GM13976 (cell line): Measurements from ENCODE around the gene FADS2.

Source experiments
- DNase-seq: peaks from one replicate; pipeline ENCODE4 v3.0.0; 2012; ENCODE audit warnings: low spot score
- in situ Hi-C: fragments of 300-500 bp; cut with MboI; formaldehyde crosslinking; loops from one replicate; pipeline ENCODE4 v1.12.0; 2022; ENCODE audit warnings: low sequenced_read_pairs, mixed read lengths, inconsistent platforms; ENCODE audit not compliant: unreplicated experiment
- TF ChIP-seq, protein P1 (sequence below): IDR thresholded peaks from 2 replicates; pipeline ENCODE4 v1.5.1; 2012; ENCODE audit warnings: borderline replicate concordance, mild to moderate bottlenecking; ENCODE audit not compliant: insufficient read depth; ENCODE audit errors: extremely low read depth, missing control alignments, control extremely low read depth

FADS2 gene

DNA sequence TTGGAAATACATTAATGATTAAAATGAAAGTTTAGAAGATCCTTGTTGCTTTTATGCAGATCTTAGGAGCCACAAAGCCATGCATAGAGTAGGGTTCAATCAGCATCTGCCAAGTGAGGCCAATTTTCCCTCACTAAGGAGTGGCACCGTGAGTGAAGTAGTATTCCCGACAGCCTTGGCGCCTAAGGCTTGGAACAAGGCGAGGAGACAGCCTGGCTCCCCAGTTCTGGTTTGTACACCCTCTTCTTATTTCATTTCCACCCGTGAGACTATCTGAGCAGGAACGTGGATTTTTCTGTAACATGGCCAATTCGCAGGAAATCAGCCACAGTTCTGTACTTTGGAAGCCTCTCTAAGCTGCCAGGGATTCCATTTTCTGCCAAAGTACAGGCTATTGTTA is 22.6 kb downstream of the FADS2 start:
- TF ChIP-seq, protein P1, sequence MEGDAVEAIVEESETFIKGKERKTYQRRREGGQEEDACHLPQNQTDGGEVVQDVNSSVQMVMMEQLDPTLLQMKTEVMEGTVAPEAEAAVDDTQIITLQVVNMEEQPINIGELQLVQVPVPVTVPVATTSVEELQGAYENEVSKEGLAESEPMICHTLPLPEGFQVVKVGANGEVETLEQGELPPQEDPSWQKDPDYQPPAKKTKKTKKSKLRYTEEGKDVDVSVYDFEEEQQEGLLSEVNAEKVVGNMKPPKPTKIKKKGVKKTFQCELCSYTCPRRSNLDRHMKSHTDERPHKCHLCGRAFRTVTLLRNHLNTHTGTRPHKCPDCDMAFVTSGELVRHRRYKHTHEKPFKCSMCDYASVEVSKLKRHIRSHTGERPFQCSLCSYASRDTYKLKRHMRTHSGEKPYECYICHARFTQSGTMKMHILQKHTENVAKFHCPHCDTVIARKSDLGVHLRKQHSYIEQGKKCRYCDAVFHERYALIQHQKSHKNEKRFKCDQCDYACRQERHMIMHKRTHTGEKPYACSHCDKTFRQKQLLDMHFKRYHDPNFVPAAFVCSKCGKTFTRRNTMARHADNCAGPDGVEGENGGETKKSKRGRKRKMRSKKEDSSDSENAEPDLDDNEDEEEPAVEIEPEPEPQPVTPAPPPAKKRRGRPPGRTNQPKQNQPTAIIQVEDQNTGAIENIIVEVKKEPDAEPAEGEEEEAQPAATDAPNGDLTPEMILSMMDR, result no peak

DNA sequence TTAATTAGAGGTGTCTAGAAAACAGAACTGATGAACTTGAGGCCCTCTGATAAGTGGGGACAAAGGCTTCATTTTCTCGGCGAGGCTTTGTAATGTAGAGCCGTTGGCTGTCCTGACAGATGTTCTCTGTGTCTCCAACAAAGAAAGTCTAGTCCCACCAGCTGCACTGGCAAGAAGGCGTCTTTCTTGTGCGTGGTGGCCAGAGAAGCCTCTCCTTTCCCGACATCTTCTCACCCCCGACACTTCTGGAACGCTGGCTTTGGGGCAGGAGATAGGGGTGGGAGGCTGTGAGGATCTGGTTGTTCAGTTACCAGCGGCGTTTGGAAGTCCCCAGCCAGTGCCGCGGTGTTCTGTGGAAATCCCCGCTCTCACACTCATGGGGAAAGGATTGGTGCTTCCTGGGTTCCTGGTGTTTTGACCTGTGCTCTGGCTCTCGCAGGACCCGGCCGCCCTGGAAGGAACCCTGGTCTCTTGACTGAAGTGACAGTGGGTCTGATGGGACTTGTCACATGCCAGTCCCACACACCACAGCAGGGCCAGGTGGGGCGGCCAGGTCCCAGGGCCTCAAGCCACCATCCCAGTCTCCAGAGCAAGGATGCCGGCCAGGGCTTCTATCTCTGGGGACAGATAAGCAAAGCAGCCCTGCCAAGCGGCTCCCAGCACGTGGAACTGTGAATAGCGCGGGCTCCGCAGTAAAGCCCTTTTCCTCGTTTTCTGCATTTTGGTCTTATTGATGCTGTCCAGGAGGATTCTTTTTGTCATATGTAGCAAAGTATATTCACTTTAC is 23.2 kb downstream of the FADS2 start:
- in situ Hi-C loops, result no loop called here
- TF ChIP-seq, protein P1, result no peak
- DNase-seq, result no peak

More for the DNA sequence above, 22.6 kb downstream of the FADS2 start:
- DNase-seq, result no peak
- in situ Hi-C loops, result no loop called here

DNA sequence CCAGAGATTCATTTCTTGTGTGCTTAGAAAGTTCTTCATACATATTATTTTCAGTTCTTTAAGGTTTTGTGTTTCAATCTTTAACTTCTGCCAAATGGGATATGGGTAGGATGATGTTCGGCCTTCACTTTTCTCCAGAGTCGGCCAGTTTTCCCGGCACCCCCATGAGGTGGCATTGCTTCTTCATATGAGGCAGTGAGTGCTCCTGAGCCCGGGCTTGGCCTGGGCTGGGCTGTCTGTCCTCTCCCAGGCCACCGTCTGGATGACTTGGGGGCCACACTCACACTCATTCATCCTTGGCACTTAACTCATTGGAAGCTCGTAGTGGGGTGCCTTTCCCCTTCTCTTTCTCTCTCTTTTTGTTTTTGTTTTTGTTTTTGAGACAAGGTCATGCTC is 23.8 kb downstream of the FADS2 start:
- TF ChIP-seq, protein P1, result no peak
- no peak for DNase-seq
- in situ Hi-C loops, result no loop called here

DNA sequence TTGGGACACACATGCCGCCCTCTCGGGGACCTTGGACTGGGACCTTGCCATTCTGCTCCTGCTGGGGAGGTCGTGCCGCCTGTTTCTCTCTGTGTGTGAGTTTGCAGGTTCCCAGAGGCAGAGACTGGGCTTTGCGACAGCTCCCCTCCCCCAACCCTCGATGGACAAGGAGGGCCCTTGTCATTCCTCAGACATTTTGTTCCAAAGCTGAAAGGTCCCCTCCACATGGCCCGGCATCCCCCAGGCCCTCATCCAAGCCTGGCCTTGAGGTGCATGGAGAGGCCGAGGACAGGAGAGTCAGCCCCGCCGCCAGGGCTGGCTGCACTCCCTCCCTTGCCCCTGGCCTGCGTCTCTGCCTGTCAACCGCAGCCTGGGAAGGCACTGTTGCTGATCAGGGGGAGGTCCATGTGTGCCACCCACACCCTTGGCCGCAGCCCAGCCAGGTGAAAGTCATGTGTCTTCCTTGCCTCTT is 25.6 kb downstream of the FADS2 start:
- in situ Hi-C loops, result no loop called here
- TF ChIP-seq, protein P1, result no peak
- DNase-seq, result no peak

DNA sequence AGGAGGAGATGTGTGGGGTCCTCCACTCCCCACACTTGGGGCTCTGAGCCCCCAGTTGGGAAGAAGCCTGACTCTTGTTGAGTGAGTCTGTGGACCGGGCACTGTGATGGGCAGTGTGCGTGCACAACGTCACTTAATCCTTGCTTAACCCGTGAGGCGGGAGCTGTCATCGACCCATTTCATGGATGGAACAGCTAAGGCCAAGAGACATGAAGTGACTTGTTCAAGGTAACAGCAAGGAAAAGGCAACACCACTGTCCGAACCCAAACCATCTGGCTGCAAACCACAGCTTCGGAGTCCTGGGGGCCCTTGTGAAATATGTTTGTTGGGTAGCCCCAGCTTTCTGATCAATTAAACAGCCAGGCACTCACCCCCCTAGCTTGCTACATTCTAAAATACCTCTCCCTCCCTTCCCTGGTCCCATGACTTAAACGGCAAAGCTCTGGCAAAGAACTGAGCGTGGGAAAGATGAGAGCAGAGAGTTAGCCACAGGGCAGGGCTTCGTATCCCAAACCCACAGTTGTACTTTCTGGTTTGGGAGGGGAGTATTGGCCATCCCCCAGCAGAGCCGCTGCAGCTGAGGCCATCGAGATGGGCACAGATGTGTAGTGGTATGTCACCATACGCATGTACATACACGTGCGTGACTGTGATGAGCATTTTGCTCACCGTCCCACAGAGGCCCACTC is 26.3 kb downstream of the FADS2 start:
- TF ChIP-seq, protein P1, result no peak
- DNase-seq, result no peak
- in situ Hi-C loops, result no loop called here

DNA sequence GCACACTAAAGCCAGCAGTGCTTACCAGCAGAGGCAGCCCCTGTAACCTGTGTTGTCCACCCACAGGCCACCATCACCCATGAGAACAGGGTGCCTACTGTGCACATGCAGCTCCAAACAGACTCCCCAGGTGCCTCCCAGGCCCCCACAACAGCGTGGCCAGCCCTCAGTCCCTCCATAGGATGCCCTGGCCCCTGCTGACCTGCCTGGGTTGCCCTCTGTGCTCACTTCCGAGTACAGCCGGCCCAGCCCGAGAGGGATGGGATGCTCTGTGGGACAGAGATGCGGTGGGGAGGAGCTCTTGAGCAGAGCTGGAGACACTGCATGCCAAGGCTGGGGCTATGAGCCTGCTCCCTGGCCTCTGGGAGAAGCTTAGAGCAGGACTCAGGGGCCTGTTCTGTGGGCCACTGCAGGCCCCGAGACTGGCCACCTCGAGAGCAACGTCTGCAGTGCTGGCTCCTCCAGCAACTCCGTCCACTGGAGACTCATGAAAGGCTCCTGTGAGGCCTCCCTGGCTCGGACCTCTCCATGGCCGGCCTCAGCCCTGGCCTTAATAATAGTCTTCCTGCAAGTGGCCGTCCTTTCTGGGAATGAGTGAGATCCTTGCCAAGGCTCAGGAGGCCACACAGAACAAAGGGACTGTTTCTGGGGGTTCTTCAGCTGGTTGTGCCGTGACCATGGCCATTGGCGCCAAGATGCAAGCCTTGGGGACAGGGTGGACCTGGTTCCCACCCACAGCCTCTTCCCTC is 27.0 kb downstream of the FADS2 start:
- in situ Hi-C loops, result no loop called here
- DNase-seq, result no peak
- TF ChIP-seq, protein P1, result no peak
